ENCODE measurements around the gene ARF1. TPM values are rescaled to one million over a fixed set of nuclear protein-coding genes. Genes with fewer than 3 reads are reported as not detected.

Gene ARF1
- total and polyA plus RNA-seq, 10 of the 15 experiments (the other 5 are each of a cell fraction or from before 2014, with no cell fraction given): 48.4 to 508 (median 283) TPM

GRCh38 chr1:228079601-228080263 is 2.8 kb upstream of the ARF1 start (continued):
- no peak for TF ChIP-seq ZNF687 (IDR thresholded peaks at IDR 0.05)
- no peak for TF ChIP-seq BCL3 (IDR thresholded peaks at IDR 0.05; ENCODE audit: borderline replicate concordance, insufficient read depth, low read depth, low read length, poor library complexity, severe bottlenecking)

GRCh38 chr1:228081144-228081543 is 1.4 kb upstream of the ARF1 start:
- Histone ChIP-seq H3K79me2 (ENCODE audit: control insufficient read depth, insufficient read depth, low read length) (peaks cover 67% of the 10 kb centered on the region), H3K4me1 (ENCODE audit: control insufficient read depth, insufficient read depth, low read length) (peaks cover 23% of the 10 kb centered on the region), H3K27me3 (replicated peaks in 1 of 2; ENCODE audit: control insufficient read depth in 2 of 2, insufficient read depth in 2 of 2, low read length in 1 of 2) (no peaks in the 10 kb centered on the region), H3K9me3 (replicated peaks; ENCODE audit: control insufficient read depth, insufficient read depth, low read length) (no peaks in the 10 kb centered on the region), H3K9ac (ENCODE audit: control insufficient read depth, insufficient read depth, low read length) (peak overlapping the region; percentile 99), H3K36me3 (ENCODE audit: control insufficient read depth in 2 of 2, insufficient read depth in 2 of 2, low read length in 1 of 2) (no peaks in the 10 kb centered on the region), H4K20me1 (ENCODE audit: control insufficient read depth, insufficient read depth) (peaks cover 26% of the 10 kb centered on the region), H2AFZ (ENCODE audit: control insufficient read depth, low read depth, low read length) (no peak overlapping the region), H3K4me3 (peak overlapping the region; percentile 78), H3K27ac (ENCODE audit: control insufficient read depth, insufficient read depth) (peak overlapping the region; percentile 94), H3K4me2 (ENCODE audit: control insufficient read depth, insufficient read depth) (peak overlapping the region; percentile 92)
- no peak for DNase-seq (ENCODE audit: low read depth, low spot score)
- ATAC-seq: peak; percentile 3
- POLR2A ChIA-PET: interaction anchor here (0.6 to 2.0 kb wide), 4 partner anchors 25 to 86 kb away, joined by 4 to 7 read pairs (median 5); no protein-coding TSS in a partner anchor
- intact Hi-C loops (cut with micrococcal nuclease; ENCODE audit: unreplicated experiment): no loop called here
- 40% methylated on average over 7 of the region's 7 CpGs for WGBS (ENCODE audit: insufficient coverage, insufficient replicate concordance, low lambda C conversion rate, missing lambda C conversion rate)
- in situ Hi-C loops (cut with MboI): no loop called here
- CTCF ChIA-PET: interaction anchor here (1.0 to 1.6 kb wide), 2 partner anchors 50 to 82 kb away, joined by 3 to 4 read pairs; no protein-coding TSS in a partner anchor
- BruUV-seq (replicated peaks): no TSS peak
- SMC1A ChIA-PET (ENCODE audit: uncharacterized antibody, unreplicated experiment): interaction anchor here (0.6 kb wide), 1 partner anchor 345 kb away, joined by 3 read pairs; no protein-coding TSS in a partner anchor
- no peak for TF ChIP-seq ZBED1 (IDR thresholded peaks at IDR 0.05; ENCODE audit: borderline replicate concordance)
- no peak for TF ChIP-seq CHD4 (IDR thresholded peaks at IDR 0.05)
- TF ChIP-seq IKZF1 (conservative IDR thresholded peaks at IDR 0.05): 0 out of 2 replicates have a peak, but pooled peaks have one; percentile 9
- peak; percentile 63; the same call in 1 of the 2 replicates for TF ChIP-seq YY1 (IDR thresholded peaks at IDR 0.05; ENCODE audit: low read depth, low read length)
- TF ChIP-seq SRF (IDR thresholded peaks at IDR 0.05; ENCODE audit: low read depth in 2 of 2, low read length in 2 of 2): no peak
- TF ChIP-seq HSF1 (IDR thresholded peaks at IDR 0.05; ENCODE audit: low read depth, low read length): 0 out of 2 replicates have a peak, but pooled peaks have one; percentile 59
- RAD21 ChIA-PET (ENCODE audit: unreplicated experiment): interaction anchor here (1.2 kb wide), 1 partner anchor 57 kb away, joined by 5 read pairs; no protein-coding TSS in a partner anchor
- no peak for FAIRE-seq

Measured in GM12878 (cell line).